ENCODE measurements around the gene WDR43.

The WDR43 gene

DNA sequence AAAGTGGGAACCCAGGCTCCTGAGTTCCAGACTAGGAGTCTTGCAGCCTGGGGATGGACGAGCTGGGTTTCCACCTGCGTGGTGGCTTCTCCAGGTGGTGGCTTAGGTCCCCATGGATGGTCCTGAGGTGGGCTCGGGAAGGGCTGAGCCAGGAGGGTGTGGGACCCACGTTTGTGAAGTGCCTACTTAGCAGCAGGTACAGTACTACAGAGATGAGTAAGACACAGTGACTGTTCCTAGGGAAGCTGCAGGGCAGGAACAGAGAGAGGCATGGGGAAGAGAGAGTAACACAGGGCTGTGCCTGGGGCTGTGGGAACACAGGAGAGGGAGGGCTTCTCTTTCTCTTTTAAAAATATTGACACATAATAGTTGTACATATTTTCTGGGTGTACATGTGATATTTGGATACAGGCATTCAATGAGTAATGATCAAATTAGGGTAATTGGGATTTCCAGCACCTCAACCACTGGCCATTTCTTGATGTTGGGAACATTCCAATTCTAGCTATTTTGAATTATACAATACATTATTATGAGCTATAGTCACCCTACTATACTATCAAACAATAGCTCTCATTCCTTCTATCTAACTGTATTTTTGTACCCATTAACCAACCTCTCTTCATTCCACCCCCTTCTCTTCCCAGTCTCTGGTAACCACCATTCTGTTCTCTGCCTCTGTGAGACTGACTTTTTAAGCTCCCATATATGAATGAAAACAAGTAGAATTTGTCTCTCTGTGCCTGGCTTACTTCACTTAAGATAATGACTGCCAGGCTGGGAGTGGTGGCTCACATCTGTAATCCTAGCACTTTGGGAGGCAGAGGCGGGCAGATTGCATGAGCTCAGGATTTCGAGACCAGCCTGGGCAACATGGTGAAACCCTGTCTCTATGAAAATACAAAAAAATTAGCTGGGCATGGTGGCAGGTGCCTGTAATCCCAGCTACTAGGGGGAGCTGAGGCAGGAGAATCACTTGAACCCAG, 101.6 kb downstream of the WDR43 start:
- DNase-seq = no peak

GRCh38 chr2:28997237-28997846, 102.9 kb downstream of the WDR43 start:
- DNase-seq = no peak
